K562 (cell line): ENCODE results near the gene APP. TPM values are rescaled to one million over a fixed set of nuclear protein-coding genes. Genes with fewer than 3 reads are reported as not detected.

ENCODE experiments used
- ATAC-seq: fragments of 200-7000 bp; cut with Tn5 transposase; 3 replicates; pipeline ENCODE4 v1.9.1; 2020; ENCODE audit warnings: moderate library complexity
- BruUV-seq: library from RNA; stranded (reverse); fragments of 400-500 nt; replicated peaks from 2 replicates; lab custom pipeline; 2021; lab: Mats Ljungman, UMichigan
- CTCF ChIA-PET: fragments of 300-600 bp; formaldehyde crosslinking; extraction: SDS; loops from one replicate; lab custom pipeline; 2021; ENCODE audit warnings: low intra/inter-chr PET ratio; lab: Yijun Ruan, JAX
- POLR2A ChIA-PET: fragments of 300-600, 350-650 bp; sonication (Branson Sonifier 250); formaldehyde crosslinking; extraction: SDS; loops from one replicate; lab custom pipeline; 2021; ENCODE audit warnings: antibody characterized with exemption, inconsistent platforms; lab: Yijun Ruan, JAX
- DNase-seq, 4 experiments: peaks; one replicate each; pipeline versions ENCODE4 v3.0.0 to v3.0.0-alpha.2; 2011 to 2018; ENCODE audit warnings: low spot score in 3 of 4, mixed read lengths in 3 of 4; ENCODE audit errors: extremely low read depth in 1 of 4
- FAIRE-seq: peaks from 2 replicates; lab custom pipeline; 2011; peaks lifted over from hg19 to GRCh38; lab: Jason Lieb, UNC
- H2AFZ ChIP-seq: 2 replicates; pipeline ENCODE4 v1.6.0; 2011; ENCODE audit warnings: low read depth, low read length, control low read depth, inconsistent platforms
- H3K27ac ChIP-seq: fragments of 200-600 bp; 3 replicates; pipeline ENCODE4 v1.8.0; 2011; ENCODE audit warnings: low read depth, mild to moderate bottlenecking, control low read depth, inconsistent platforms, low read length, moderate library complexity, mixed read lengths; ENCODE audit errors: extremely low read depth
- H3K27me3 ChIP-seq, 2 experiments: fragments of 300-600 bp in 1 of 2; 2 replicates in 1 of 2; 3 replicates in 1 of 2; pipeline versions ENCODE4 v1.6.0 to v1.8.0; 2011; ENCODE audit warnings: inconsistent platforms in 2 of 2, low read length in 2 of 2, mild to moderate bottlenecking in 1 of 2, mixed read lengths in 1 of 2, moderate library complexity in 1 of 2; ENCODE audit not compliant: control insufficient read depth in 2 of 2, insufficient read depth in 2 of 2
- H3K36me3 ChIP-seq: fragments of 300-600 bp; 3 replicates; pipeline ENCODE4 v1.8.0; 2011; ENCODE audit warnings: mild to moderate bottlenecking, low read length, inconsistent platforms; ENCODE audit not compliant: control insufficient read depth, insufficient read depth
- H3K4me1 ChIP-seq, 2 experiments: fragments of 200-600 bp in 1 of 2; replicated peaks in 1 of 2; 2 replicates in 1 of 2; 3 replicates in 1 of 2; pipeline versions ENCODE4 v1.5.1 to v1.8.0; 2011; ENCODE audit warnings: inconsistent platforms in 2 of 2, low read length in 2 of 2, mild to moderate bottlenecking in 1 of 2, mixed read lengths in 1 of 2, moderate library complexity in 1 of 2; ENCODE audit not compliant: control insufficient read depth in 2 of 2, insufficient read depth in 2 of 2
- H3K4me2 ChIP-seq: 2 replicates; pipeline ENCODE4 v1.6.1; 2011; ENCODE audit warnings: low read length, control low read depth, inconsistent platforms, mixed read lengths; ENCODE audit not compliant: insufficient read depth
- H3K4me3 ChIP-seq: fragments of 200-600 bp; sonication (generic), shearing (Covaris generic); 2 replicates; pipeline ENCODE4 v1.5.1; 2016; ENCODE audit warnings: control low read depth, inconsistent platforms
- H3K79me2 ChIP-seq: fragments of 200-600 bp; 3 replicates; pipeline ENCODE4 v1.8.0; 2011; ENCODE audit warnings: low read length, inconsistent platforms; ENCODE audit not compliant: control insufficient read depth, insufficient read depth
- H3K9ac ChIP-seq, 2 experiments: 2 replicates each; pipeline versions ENCODE4 v1.6.0 to v1.6.1; 2011; ENCODE audit warnings: low read depth in 2 of 2, low read length in 2 of 2, control low read depth in 1 of 2, inconsistent platforms in 1 of 2, mild to moderate bottlenecking in 1 of 2, mixed read lengths in 1 of 2; ENCODE audit not compliant: insufficient read depth in 1 of 2
- H3K9me1 ChIP-seq: one replicate; pipeline ENCODE4 v1.6.0; 2011; ENCODE audit warnings: inconsistent platforms, mild to moderate bottlenecking, low read length, moderate library complexity; ENCODE audit not compliant: control insufficient read depth, insufficient read depth
- H3K9me3 ChIP-seq: replicated peaks from 2 replicates; pipeline ENCODE4 v1.5.1; 2011; ENCODE audit warnings: low read depth, low read length, inconsistent platforms; ENCODE audit not compliant: control insufficient read depth, insufficient read depth
- H4K20me1 ChIP-seq: replicated peaks from 2 replicates; pipeline ENCODE4 v1.6.1; 2011; ENCODE audit warnings: low read length, inconsistent platforms, mixed read lengths; ENCODE audit not compliant: control insufficient read depth, insufficient read depth
- CBFA2T3 ChIP-seq: fragments of 450-650 bp; IDR thresholded peaks from 2 replicates; pipeline ENCODE4 v1.6.1; 2017
- CBX2 ChIP-seq: fragments of 200-600 bp; sonication (generic); IDR thresholded peaks from one replicate; pipeline ENCODE4 v1.6.1; 2012; ENCODE audit warnings: mild to moderate bottlenecking, low read length, inconsistent platforms; ENCODE audit not compliant: insufficient read depth, poor library complexity, severe bottlenecking
- CEBPZ ChIP-seq: fragments of 150-350 bp; IDR thresholded peaks from 2 replicates; pipeline ENCODE4 v1.6.1; 2014; ENCODE audit warnings: low read depth, mild to moderate bottlenecking, low read length, borderline replicate concordance
- CREB1 ChIP-seq, 2 experiments: sonication (generic) in 1 of 2; formaldehyde crosslinking in 1 of 2; IDR thresholded peaks; 2 replicates each; pipeline versions ENCODE4 v1.6.1 to v1.8.0; 2012 to 2022; ENCODE audit warnings: inconsistent platforms in 1 of 2, mild to moderate bottlenecking in 1 of 2, missing genetic modification reagents in 1 of 2, moderate library complexity in 1 of 2
- EHMT2 ChIP-seq: fragments of 450-650 bp; IDR thresholded peaks from 2 replicates; pipeline ENCODE4 v1.6.1; 2018; ENCODE audit warnings: antibody characterized with exemption
- LEF1 ChIP-seq: fragments of 450-650 bp; IDR thresholded peaks from 2 replicates; pipeline ENCODE4 v1.6.1; 2016; ENCODE audit warnings: mild to moderate bottlenecking
- MAFK ChIP-seq: IDR thresholded peaks from 2 replicates; pipeline ENCODE4 v1.6.1; 2011; ENCODE audit warnings: low read length, improper control_type of control experiment
- NONO ChIP-seq, 2 experiments: fragments of 200-400 bp in 1 of 2; fragments of 450-650 bp in 1 of 2; formaldehyde crosslinking in 1 of 2; IDR thresholded peaks; 2 replicates each; pipeline ENCODE4 v1.6.1; 2017; ENCODE audit warnings: low read depth in 2 of 2, mild to moderate bottlenecking in 2 of 2, moderate library complexity in 2 of 2, low read length in 1 of 2
- TAF1 ChIP-seq: IDR thresholded peaks from 2 replicates; pipeline ENCODE4 v1.6.1; 2011; ENCODE audit warnings: mild to moderate bottlenecking, low read length, moderate library complexity; ENCODE audit not compliant: insufficient read depth, control insufficient read depth, severe bottlenecking; ENCODE audit errors: extremely low read depth
- TGIF2 ChIP-seq: sonication (generic); formaldehyde crosslinking; IDR thresholded peaks from 2 replicates; pipeline ENCODE4 v1.8.1; 2022; ENCODE audit warnings: mild to moderate bottlenecking, missing genetic modification reagents, moderate library complexity
- TOE1 ChIP-seq, 2 experiments: fragments of 450-650 bp in 1 of 2; sonication (generic) in 1 of 2; formaldehyde crosslinking in 1 of 2; IDR thresholded peaks; 2 replicates each; pipeline versions ENCODE4 v1.7.1 to v1.8.0; 2016 to 2022; ENCODE audit warnings: borderline replicate concordance in 2 of 2, mild to moderate bottlenecking in 2 of 2, antibody characterized with exemption in 1 of 2, inconsistent platforms in 1 of 2, low read depth in 1 of 2, missing genetic modification reagents in 1 of 2, moderate library complexity in 1 of 2
- ZBTB7A ChIP-seq: IDR thresholded peaks from 2 replicates; pipeline ENCODE4 v1.6.1; 2011; ENCODE audit warnings: low read depth, mild to moderate bottlenecking, low read length, moderate library complexity, borderline replicate concordance; ENCODE audit not compliant: control insufficient read depth
- ZFP36 ChIP-seq: fragments of 150-350 bp; IDR thresholded peaks from 2 replicates; pipeline ENCODE4 v1.6.1; 2018; ENCODE audit warnings: low read length, low read depth; ENCODE audit not compliant: partially characterized antibody
- WGBS: fragments of 100-300 bp; shearing (Covaris generic); methylation state at CpG from one replicate; pipeline ENCODE4 v1.1.6; 2016; ENCODE audit warnings: low coverage, mixed read lengths; ENCODE audit not compliant: insufficient coverage; ENCODE audit errors: missing lambda C conversion rate; 5-methylcytosine and 5-hydroxymethylcytosine counted together
- in situ Hi-C: fragments of 300-500 bp; cut with MboI; formaldehyde crosslinking; loops from 4 replicates; pipeline ENCODE4 v1.15.0; 2018; ENCODE audit warnings: inconsistent platforms, mixed read lengths
- intact Hi-C: fragments of 100-400 bp; cut with micrococcal nuclease; formaldehyde crosslinking; loops from 2 replicates; pipeline ENCODE4 v1.14.2; 2022
- polyA plus RNA-seq, 8 experiments: library from polyadenylated mRNA; depleted of rRNA in 4 of 8; stranded (reverse) in 5 of 8; unstranded in 3 of 8; fragments of >200 nt; fragmentation: Nextera tagmentation in 2 of 8; fragmentation: Illumina TruSeq in 1 of 8; extraction: Ambion mirVana in 2 of 8; extraction: Trizol in 1 of 8; gene quantifications; 2 replicates each; pipeline versions ENCODE4 v1.2.1 to v1.2.3, GENCODE V29; 2011 to 2014; ENCODE audit warnings: inconsistent platforms in 1 of 8, missing spikeins in 1 of 8
- total RNA-seq, 7 experiments: library from RNA; depleted of rRNA in 6 of 7; stranded (reverse); fragments of >200 nt in 6 of 7; fragmentation: Illumina TruSeq in 2 of 7; extraction: Trizol in 2 of 7; gene quantifications; 2 replicates each; pipeline versions ENCODE4 v1.2.1 to v1.2.3, GENCODE V29; 2011 to 2021; ENCODE audit warnings: low replicate concordance in 1 of 7
- TF ChIP-seq, protein P1 (sequence below): sonication (generic); formaldehyde crosslinking; IDR thresholded peaks from 2 replicates; pipeline ENCODE4 v1.8.0; 2022; ENCODE audit warnings: mild to moderate bottlenecking, low read depth, missing genetic modification reagents

The APP gene
- total and polyA plus RNA-seq, 9 of the 15 experiments (the other 6 are each of a cell fraction or from before 2014, with no cell fraction given), result 0.01 to 1.5 (median 0.16) TPM; not detected in 5

DNA sequence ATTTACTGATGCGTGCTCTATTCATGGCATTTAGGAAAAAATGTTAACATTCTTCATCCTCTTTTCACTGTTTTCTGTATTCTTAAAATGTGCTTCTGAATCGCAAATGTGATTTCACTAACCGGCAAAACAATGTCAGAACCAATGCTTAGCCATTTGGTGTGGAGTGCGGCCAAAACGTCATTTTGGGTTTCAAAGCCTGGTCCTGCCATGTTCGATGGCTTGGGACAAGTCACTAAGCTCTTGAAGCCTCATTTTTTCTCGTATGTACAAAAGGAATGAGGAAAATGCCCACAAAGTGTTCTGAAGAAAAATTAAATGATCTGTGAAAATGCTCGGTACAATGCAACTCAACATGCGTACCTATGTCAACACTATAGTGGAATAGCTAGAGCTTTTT is 175.3 kb downstream of the APP start (continued):
- TF ChIP-seq TGIF2 (CRISPR knock-in tag) (no peak), TOE1 (IDR thresholded peaks at IDR 0.05; ENCODE audit: borderline replicate concordance) (no peak), TOE1 (CRISPR knock-in tag; IDR thresholded peaks at IDR 0.05; ENCODE audit: borderline replicate concordance, low read depth) (no peak), EHMT2 (no peak), LEF1 (no peak), ZBTB7A (no peak), TAF1 (no peak), MAFK (no peak), CBX2 (no peak), CREB1 (IDR thresholded peaks at IDR 0.05) (no peak), CREB1 (CRISPR knock-in tag; IDR thresholded peaks at IDR 0.05) (no peak)
- TF ChIP-seq, protein P1, sequence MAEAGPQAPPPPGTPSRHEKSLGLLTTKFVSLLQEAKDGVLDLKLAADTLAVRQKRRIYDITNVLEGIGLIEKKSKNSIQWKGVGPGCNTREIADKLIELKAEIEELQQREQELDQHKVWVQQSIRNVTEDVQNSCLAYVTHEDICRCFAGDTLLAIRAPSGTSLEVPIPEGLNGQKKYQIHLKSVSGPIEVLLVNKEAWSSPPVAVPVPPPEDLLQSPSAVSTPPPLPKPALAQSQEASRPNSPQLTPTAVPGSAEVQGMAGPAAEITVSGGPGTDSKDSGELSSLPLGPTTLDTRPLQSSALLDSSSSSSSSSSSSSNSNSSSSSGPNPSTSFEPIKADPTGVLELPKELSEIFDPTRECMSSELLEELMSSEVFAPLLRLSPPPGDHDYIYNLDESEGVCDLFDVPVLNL (CRISPR knock-in tag), result no peak

DNA sequence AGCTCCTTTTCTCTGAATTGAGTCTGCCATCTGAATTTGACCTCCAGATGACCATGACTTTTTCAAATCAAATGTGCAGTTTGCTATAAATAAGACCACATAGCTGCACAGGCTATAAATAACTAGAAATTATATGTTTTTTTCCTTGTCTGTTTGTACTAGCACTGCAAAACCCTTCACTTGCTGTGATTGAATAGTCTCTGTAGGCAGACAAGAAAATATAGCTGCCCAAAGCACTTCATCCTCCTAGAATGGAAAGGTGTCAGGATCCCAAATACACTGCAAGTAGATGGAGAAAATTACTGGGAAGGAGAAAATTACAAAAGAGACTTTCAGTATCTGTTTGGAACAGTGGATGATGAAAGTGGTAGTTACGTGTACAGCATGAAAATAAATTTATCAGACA is 175.8 kb downstream of the APP start:
- DNase-seq, result no peak
- intact Hi-C loops (no loop called here), in situ Hi-C loops (no loop called here)
- BruUV-seq, result no TSS peak
- H4K20me1 ChIP-seq, result no peaks in the 10 kb centered on the region
- no peak overlapping the region for H3K9ac ChIP-seq
- 0% methylated on average over 1 of the region's 1 CpG for whole genome bisulfite sequencing
- no peaks in the 10 kb centered on the region for H3K79me2 ChIP-seq
- H3K4me1 ChIP-seq, result no peaks in the 10 kb centered on the region
- CTCF ChIA-PET, result interaction anchor here (0.6 kb wide), 1 partner anchor 11 kb away, joined by 3 read pairs; no protein-coding TSS in a partner anchor
- no peak overlapping the region for H3K4me3 ChIP-seq
- H2AFZ ChIP-seq, result no peak overlapping the region
- no peak for ATAC-seq
- FAIRE-seq, result no peak
- H3K9me1 ChIP-seq, result no peaks in the 10 kb centered on the region
- POLR2A ChIA-PET, result interaction anchor here (0.7 kb wide), 1 partner anchor 96 kb away, joined by 3 read pairs; no protein-coding TSS in a partner anchor
- H3K27ac ChIP-seq, result no peak overlapping the region
- H3K4me2 ChIP-seq, result no peak overlapping the region
- no peaks in the 10 kb centered on the region for H3K9me3 ChIP-seq
- no peaks in the 10 kb centered on the region; a peak in 1 of 5 replicates for H3K27me3 ChIP-seq
- no peaks in the 10 kb centered on the region for H3K36me3 ChIP-seq
- TF ChIP-seq ZFP36 (no peak), CEBPZ (no peak), NONO (IDR thresholded peaks at IDR 0.05; ENCODE audit: low read depth in 2 of 2, low read length in 1 of 2) (no peak), CREB1 (IDR thresholded peaks at IDR 0.05) (no peak), CREB1 (CRISPR knock-in tag; IDR thresholded peaks at IDR 0.05) (no peak), CBFA2T3 (no peak)
